Measurements from ENCODE around the gene KCNC1. TPM values are rescaled to one million over a fixed set of nuclear protein-coding genes. Genes with fewer than 3 reads are reported as not detected.

The KCNC1 gene
- total and polyA plus RNA-seq, 4 donors, result not detected

GRCh38 chr11:17765356-17766072 is 30.9 kb downstream of the KCNC1 start:
- no peaks in the 10 kb centered on the region for H3K9me3 ChIP-seq (ENCODE audit: control insufficient read depth, low read length)
- intact Hi-C loops (cut with DNase I), result loop anchor here in 1 of 2 donors (10.0 kb wide), 1 partner anchor 209 kb away; no protein-coding TSS in a partner anchor
- ATAC-seq (ENCODE audit: low FRiP score) (no peak), DNase-seq (peak in 1 of 2 donors; percentile 41)
- no peak overlapping the region for H3K4me3 ChIP-seq (ENCODE audit: low read length in 2 of 2)
- H3K36me3 ChIP-seq (ENCODE audit: control insufficient read depth in 1 of 2, insufficient read depth in 2 of 2, low read length in 1 of 2), result no peaks in the 10 kb centered on the region
- no peak overlapping the region for H3K27ac ChIP-seq (ENCODE audit: low read depth in 1 of 2, low read length in 2 of 2)
- WGBS, 2 donors, result 84 to 87% methylated on average over 13 of the region's 13 CpGs
- H3K4me1 ChIP-seq (ENCODE audit: control insufficient read depth in 1 of 2, insufficient read depth in 2 of 2, low read length in 2 of 2), result no peaks in the 10 kb centered on the region
- no peaks in the 10 kb centered on the region for H3K27me3 ChIP-seq (ENCODE audit: control insufficient read depth in 1 of 2, insufficient read depth in 2 of 2, low read length in 1 of 2)

- Histone ChIP-seq H3K4me3 (ENCODE audit: low read length in 2 of 2) (no peak overlapping the region), H3K27ac (ENCODE audit: low read depth in 1 of 2, low read length in 2 of 2) (no peak overlapping the region), H3K9me3 (ENCODE audit: control insufficient read depth, low read length) (no peaks in the 10 kb centered on the region), H3K36me3 (ENCODE audit: control insufficient read depth in 1 of 2, insufficient read depth in 2 of 2, low read length in 1 of 2) (no peaks in the 10 kb centered on the region), H3K27me3 (ENCODE audit: control insufficient read depth in 1 of 2, insufficient read depth in 2 of 2, low read length in 1 of 2) (no peaks in the 10 kb centered on the region), H3K4me1 (ENCODE audit: control insufficient read depth in 1 of 2, insufficient read depth in 2 of 2, low read length in 2 of 2) (no peaks in the 10 kb centered on the region)
- 92 to 94% methylated on average over 8 of the region's 8 CpGs for WGBS, 2 donors
- DNase-seq, result peak in 1 of 2 donors; percentile 34
- intact Hi-C loops (cut with DNase I), result loop anchor here in 1 of 2 donors (10.0 kb wide), 1 partner anchor 209 kb away; no protein-coding TSS in a partner anchor
- ATAC-seq (ENCODE audit: low FRiP score), result no peak
Observed at GRCh38 chr11:17766073-17766359, 31.4 kb downstream of the KCNC1 start.

DNA sequence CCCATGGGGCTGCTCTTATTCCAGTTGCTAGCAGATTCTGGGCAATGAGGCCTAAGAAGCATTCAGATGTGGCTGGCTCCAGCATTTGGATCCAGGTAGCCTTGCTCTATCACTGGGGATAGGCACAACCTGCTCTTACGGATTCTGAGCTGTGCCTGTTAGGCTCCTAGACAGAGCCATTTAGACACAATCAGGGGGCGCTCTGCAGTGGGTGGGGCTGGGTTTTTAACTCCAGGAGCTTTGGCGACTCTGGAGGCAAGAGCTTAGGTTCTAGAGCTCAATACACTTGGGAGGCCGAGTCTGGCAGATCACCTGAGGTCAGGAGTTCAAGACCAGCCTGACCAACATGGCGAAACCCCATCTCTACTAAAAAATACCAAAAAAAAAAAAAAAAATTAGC is 32.0 kb downstream of the KCNC1 start:
- peak in 1 of 2 donors; percentile 41 for DNase-seq
- no peaks in the 10 kb centered on the region for H3K9me3 ChIP-seq (ENCODE audit: control insufficient read depth, low read length)
- no peaks in the 10 kb centered on the region for H3K4me1 ChIP-seq (ENCODE audit: control insufficient read depth in 1 of 2, insufficient read depth in 2 of 2, low read length in 2 of 2)
- H3K4me3 ChIP-seq (ENCODE audit: low read length in 2 of 2), result no peak overlapping the region
- H3K27ac ChIP-seq (ENCODE audit: low read depth in 1 of 2, low read length in 2 of 2), result no peak overlapping the region
- no peak for ATAC-seq (ENCODE audit: low FRiP score)
- intact Hi-C loops (cut with DNase I), result loop anchor here in 1 of 2 donors (10.0 kb wide), 1 partner anchor 208 kb away; no protein-coding TSS in a partner anchor
- no peaks in the 10 kb centered on the region for H3K36me3 ChIP-seq (ENCODE audit: control insufficient read depth in 1 of 2, insufficient read depth in 2 of 2, low read length in 1 of 2)
- H3K27me3 ChIP-seq (ENCODE audit: control insufficient read depth in 1 of 2, insufficient read depth in 2 of 2, low read length in 1 of 2), result no peaks in the 10 kb centered on the region
- 80 to 92% methylated on average over 5 of the region's 5 CpGs for WGBS, 2 donors

- peak in 1 of 2 donors; percentile 23 for DNase-seq
- ATAC-seq (ENCODE audit: low FRiP score), result no peak
- intact Hi-C loops (cut with DNase I), result loop anchor here in 1 of 2 donors (10.0 kb wide), 1 partner anchor 207 kb away; no protein-coding TSS in a partner anchor
- no peaks in the 10 kb centered on the region for H3K9me3 ChIP-seq (ENCODE audit: control insufficient read depth, low read length)
- H3K4me3 ChIP-seq (ENCODE audit: low read length in 2 of 2), result no peak overlapping the region
- no peaks in the 10 kb centered on the region for H3K27me3 ChIP-seq (ENCODE audit: control insufficient read depth in 1 of 2, insufficient read depth in 2 of 2, low read length in 1 of 2)
- no peaks in the 10 kb centered on the region for H3K4me1 ChIP-seq (ENCODE audit: control insufficient read depth in 1 of 2, insufficient read depth in 2 of 2, low read length in 2 of 2)
- WGBS, 2 donors, result 94 to 98% methylated on average over 7 of the region's 7 CpGs
- H3K27ac ChIP-seq (ENCODE audit: low read depth in 1 of 2, low read length in 2 of 2), result no peak overlapping the region
- no peaks in the 10 kb centered on the region for H3K36me3 ChIP-seq (ENCODE audit: control insufficient read depth in 1 of 2, insufficient read depth in 2 of 2, low read length in 1 of 2)
Observed at GRCh38 chr11:17767301-17767885, 32.8 kb downstream of the KCNC1 start.

DNA sequence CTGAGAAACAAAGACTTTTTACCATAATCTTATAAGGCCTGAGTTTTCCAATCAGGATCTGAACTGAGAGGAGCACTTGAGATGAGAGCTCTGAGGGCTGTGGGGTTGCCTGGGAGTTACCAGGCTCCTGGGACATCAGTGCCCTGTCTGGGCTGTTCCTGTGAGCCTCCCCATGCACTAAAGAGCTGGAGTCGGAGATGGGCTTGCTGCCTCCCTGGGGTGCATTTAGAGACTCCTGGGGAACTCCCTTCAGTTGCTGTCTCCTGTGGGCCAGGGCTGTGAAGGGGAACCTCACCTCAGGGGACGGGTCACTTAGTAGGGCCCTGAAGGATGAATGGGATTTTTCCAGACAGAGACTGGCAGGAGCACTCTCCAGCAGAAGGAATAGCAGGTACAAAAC is 33.3 kb downstream of the KCNC1 start:
- no peak overlapping the region for H3K4me3 ChIP-seq (ENCODE audit: low read length in 2 of 2)
- ATAC-seq (ENCODE audit: low FRiP score) (no peak), DNase-seq (peak in 1 of 2 donors; percentile 51)
- 94 to 100% methylated on average over 2 of the region's 2 CpGs for WGBS, 2 donors
- H3K4me1 ChIP-seq (ENCODE audit: control insufficient read depth in 1 of 2, insufficient read depth in 2 of 2, low read length in 2 of 2), result no peaks in the 10 kb centered on the region
- intact Hi-C loops (cut with DNase I), result loop anchor here in 1 of 2 donors (10.0 kb wide), 1 partner anchor 207 kb away; no protein-coding TSS in a partner anchor
- no peaks in the 10 kb centered on the region for H3K36me3 ChIP-seq (ENCODE audit: control insufficient read depth in 1 of 2, insufficient read depth in 2 of 2, low read length in 1 of 2)
- H3K27me3 ChIP-seq (ENCODE audit: control insufficient read depth in 1 of 2, insufficient read depth in 2 of 2, low read length in 1 of 2), result no peaks in the 10 kb centered on the region
- no peaks in the 10 kb centered on the region for H3K9me3 ChIP-seq (ENCODE audit: control insufficient read depth, low read length)
- H3K27ac ChIP-seq (ENCODE audit: low read depth in 1 of 2, low read length in 2 of 2), result no peak overlapping the region

DNA sequence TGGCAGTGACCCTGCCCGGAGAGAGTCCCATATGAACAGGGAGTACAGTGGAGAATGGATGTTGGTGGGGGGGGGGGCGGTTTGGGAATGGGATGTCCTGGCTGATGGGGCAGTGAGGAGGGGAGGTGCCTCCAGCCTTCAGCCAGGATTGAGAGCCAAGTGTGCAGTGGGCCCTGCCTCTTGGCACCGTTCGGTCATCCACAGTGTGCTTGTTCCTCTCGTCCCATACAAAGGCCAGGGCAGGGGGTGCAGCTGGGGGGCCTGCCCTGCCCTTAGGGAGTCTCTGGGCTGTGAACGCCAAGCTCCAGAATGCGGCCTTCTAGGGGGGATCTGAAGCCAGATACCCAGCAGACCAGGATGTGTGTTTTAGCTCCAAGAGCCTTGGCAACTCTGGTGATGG is 34.0 kb downstream of the KCNC1 start:
- DNase-seq, result peak in 1 of 2 donors; percentile 37
- H3K36me3 ChIP-seq (ENCODE audit: control insufficient read depth in 1 of 2, insufficient read depth in 2 of 2, low read length in 1 of 2), result no peaks in the 10 kb centered on the region
- no peak for ATAC-seq (ENCODE audit: low FRiP score)
- intact Hi-C loops (cut with DNase I), result loop anchor here in 1 of 2 donors (10.0 kb wide), 1 partner anchor 206 kb away; no protein-coding TSS in a partner anchor
- H3K4me3 ChIP-seq (ENCODE audit: low read length in 2 of 2), result no peak overlapping the region
- WGBS, 2 donors, result 88 to 90% methylated on average over 6 to 7 of the region's 7 CpGs
- H3K27me3 ChIP-seq (ENCODE audit: control insufficient read depth in 1 of 2, insufficient read depth in 2 of 2, low read length in 1 of 2), result no peaks in the 10 kb centered on the region
- no peak overlapping the region for H3K27ac ChIP-seq (ENCODE audit: low read depth in 1 of 2, low read length in 2 of 2)
- H3K9me3 ChIP-seq (ENCODE audit: control insufficient read depth, low read length), result no peaks in the 10 kb centered on the region
- no peaks in the 10 kb centered on the region for H3K4me1 ChIP-seq (ENCODE audit: control insufficient read depth in 1 of 2, insufficient read depth in 2 of 2, low read length in 2 of 2)

- DNase-seq (peak in 1 of 2 donors; percentile 19), ATAC-seq (ENCODE audit: low FRiP score) (no peak)
- WGBS, 2 donors, result 97 to 100% methylated on average over 1 of the region's 1 CpG
- Histone ChIP-seq H3K4me3 (ENCODE audit: low read length in 2 of 2) (no peak overlapping the region), H3K36me3 (ENCODE audit: control insufficient read depth in 1 of 2, insufficient read depth in 2 of 2, low read length in 1 of 2) (no peaks in the 10 kb centered on the region), H3K27me3 (ENCODE audit: control insufficient read depth in 1 of 2, insufficient read depth in 2 of 2, low read length in 1 of 2) (no peaks in the 10 kb centered on the region), H3K27ac (ENCODE audit: low read depth in 1 of 2, low read length in 2 of 2) (no peak overlapping the region), H3K9me3 (ENCODE audit: control insufficient read depth, low read length) (no peaks in the 10 kb centered on the region), H3K4me1 (ENCODE audit: control insufficient read depth in 1 of 2, insufficient read depth in 2 of 2, low read length in 2 of 2) (no peaks in the 10 kb centered on the region)
- intact Hi-C loops (cut with DNase I), result loop anchor here in 1 of 2 donors (10.0 kb wide), 1 partner anchor 206 kb away; no protein-coding TSS in a partner anchor
Observed at GRCh38 chr11:17769218-17769617, 34.6 kb downstream of the KCNC1 start.

DNA sequence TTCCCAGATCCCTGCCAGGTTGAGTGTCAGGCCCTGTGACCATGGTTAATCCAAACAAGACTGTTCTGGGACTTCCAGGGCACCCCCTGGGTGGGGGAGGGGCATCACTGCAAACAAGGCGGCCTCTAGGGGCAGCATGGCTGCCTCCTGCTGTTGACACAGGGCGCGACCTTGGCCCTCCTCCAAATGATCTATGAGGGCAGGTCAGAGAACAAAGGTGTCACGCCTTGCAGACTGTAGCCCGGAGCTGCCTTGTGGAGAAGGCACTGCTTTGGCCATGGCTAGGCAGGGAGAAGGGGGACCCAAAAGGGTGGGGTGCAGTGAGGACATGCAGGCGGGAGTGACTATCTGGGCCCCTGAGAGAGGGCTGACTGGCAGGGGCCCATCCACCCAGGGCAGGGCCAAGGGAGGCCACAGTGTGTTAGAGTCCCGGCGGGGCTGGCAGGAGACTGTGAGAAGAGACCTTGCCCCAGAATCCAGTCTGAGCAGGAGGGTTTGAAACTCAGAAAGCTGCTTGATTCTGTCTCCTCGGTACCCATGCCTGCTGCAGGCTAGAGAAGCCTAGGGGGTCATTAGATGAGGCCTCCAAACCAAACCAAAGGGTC is 35.6 kb downstream of the KCNC1 start:
- H3K4me3 ChIP-seq (ENCODE audit: low read length in 2 of 2), result no peak overlapping the region
- no peaks in the 10 kb centered on the region for H3K9me3 ChIP-seq (ENCODE audit: control insufficient read depth, low read length)
- DNase-seq (peak in 1 of 2 donors; percentile 64), ATAC-seq (ENCODE audit: low FRiP score) (no peak)
- H3K4me1 ChIP-seq (ENCODE audit: control insufficient read depth in 1 of 2, insufficient read depth in 2 of 2, low read length in 2 of 2), result no peaks in the 10 kb centered on the region
- H3K27me3 ChIP-seq (ENCODE audit: control insufficient read depth in 1 of 2, insufficient read depth in 2 of 2, low read length in 1 of 2), result no peaks in the 10 kb centered on the region
- no peaks in the 10 kb centered on the region for H3K36me3 ChIP-seq (ENCODE audit: control insufficient read depth in 1 of 2, insufficient read depth in 2 of 2, low read length in 1 of 2)
- H3K27ac ChIP-seq (ENCODE audit: low read depth in 1 of 2, low read length in 2 of 2), result no peak overlapping the region
- intact Hi-C loops (cut with DNase I), result loop anchor here in 1 of 2 donors (10.0 kb wide), 1 partner anchor 75 kb away; no protein-coding TSS in a partner anchor
- WGBS, 2 donors, result 70 to 77% methylated on average over 9 of the region's 9 CpGs
